ENCODE data around the gene ZNF91. TPM values are rescaled to one million over a fixed set of nuclear protein-coding genes. Genes with fewer than 3 reads are reported as not detected.

ZNF91 gene
- total and polyA plus RNA-seq, 8 donors: 6.4 to 139 (median 110) TPM

Small RNA genes within 50 kb of the gene (small RNA-seq; reads per million reads assigned to genes)
- 0 reads per million in 4 donors for gene VN1R91P

Other genes with a start within 250 kb of the ZNF91 start
- 10 to 100 TPM in 1 of 5 donors, 1 to 10 TPM in 3, under 1 TPM in 1; 0.45 to 10.7 (median 3.9) TPM for gene ZNF724, start 145.1 kb downstream of the ZNF91 start, total RNA-seq
- gene ZNF724, start 145.1 kb downstream of the ZNF91 start, polyA plus RNA-seq: under 1 TPM in 1 of 3 donors, not detected in 2; 0.15 TPM